Measurements from ENCODE around the gene IDI1. TPM values are rescaled to one million over a fixed set of nuclear protein-coding genes. Genes with fewer than 3 reads are reported as not detected.

The IDI1 gene
- total RNA-seq, 4 donors from 2014 or later, result 24.8 to 51.7 (median 37.7) TPM

- TF ChIP-seq, protein P1, sequence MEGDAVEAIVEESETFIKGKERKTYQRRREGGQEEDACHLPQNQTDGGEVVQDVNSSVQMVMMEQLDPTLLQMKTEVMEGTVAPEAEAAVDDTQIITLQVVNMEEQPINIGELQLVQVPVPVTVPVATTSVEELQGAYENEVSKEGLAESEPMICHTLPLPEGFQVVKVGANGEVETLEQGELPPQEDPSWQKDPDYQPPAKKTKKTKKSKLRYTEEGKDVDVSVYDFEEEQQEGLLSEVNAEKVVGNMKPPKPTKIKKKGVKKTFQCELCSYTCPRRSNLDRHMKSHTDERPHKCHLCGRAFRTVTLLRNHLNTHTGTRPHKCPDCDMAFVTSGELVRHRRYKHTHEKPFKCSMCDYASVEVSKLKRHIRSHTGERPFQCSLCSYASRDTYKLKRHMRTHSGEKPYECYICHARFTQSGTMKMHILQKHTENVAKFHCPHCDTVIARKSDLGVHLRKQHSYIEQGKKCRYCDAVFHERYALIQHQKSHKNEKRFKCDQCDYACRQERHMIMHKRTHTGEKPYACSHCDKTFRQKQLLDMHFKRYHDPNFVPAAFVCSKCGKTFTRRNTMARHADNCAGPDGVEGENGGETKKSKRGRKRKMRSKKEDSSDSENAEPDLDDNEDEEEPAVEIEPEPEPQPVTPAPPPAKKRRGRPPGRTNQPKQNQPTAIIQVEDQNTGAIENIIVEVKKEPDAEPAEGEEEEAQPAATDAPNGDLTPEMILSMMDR (IDR thresholded peaks at IDR 0.05), result no peak
- no peak for TF ChIP-seq POLR2A (IDR thresholded peaks at IDR 0.05)
- no peak for DNase-seq (ENCODE audit: low spot score in 2 of 2)
- intact Hi-C loops (cut with DNase I; ENCODE audit: low total_unique reads), result no loop called here
- H3K4me3 ChIP-seq (ENCODE audit: low read depth, poor library complexity, severe bottlenecking), result no peak overlapping the region
- WGBS, 2 donors, result 95% methylated on average over 9 of the region's 9 CpGs
These were observed 42.3 kb downstream of the IDI1 start for GRCh38 chr10:1006573-1006972.

DNA sequence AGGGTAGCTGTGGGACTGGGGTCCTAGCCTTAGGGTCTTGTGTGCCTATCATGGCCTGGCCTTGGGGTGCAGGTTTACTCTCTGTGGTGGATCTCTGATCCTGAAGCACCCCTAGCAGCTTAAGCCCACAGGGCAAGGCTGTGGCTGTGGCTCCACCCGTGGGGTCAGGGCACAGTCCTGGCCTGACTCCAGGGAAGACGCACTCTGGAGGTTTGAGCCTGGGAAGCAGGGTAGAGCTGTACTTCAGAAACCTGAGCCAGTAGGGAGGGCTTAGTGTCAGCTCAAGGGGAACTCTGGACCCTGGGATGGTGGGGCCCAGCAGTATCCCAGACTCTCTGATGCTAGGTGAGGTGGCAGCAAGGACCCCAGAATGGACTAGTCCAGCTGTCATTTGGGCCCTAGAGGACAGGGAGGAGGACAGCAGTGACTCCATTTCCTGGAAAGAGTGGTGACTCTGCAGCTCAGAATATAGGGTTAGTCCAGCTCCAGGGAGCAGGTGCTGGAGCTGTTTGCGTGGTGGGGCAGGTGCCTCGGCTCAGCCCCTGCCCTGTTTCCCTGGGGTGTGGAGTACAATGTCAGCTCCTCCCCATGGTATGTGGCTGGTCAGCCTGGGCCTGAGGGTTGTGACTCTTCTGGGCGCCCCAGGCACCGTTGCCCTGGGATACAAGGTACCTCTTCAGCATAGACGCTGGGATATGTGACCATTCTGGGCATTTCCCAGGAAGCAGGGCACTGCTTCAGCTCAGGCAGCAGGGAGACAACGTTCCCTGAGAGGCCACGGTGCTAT lies 44.8 kb downstream of the IDI1 start:
- 92 to 95% methylated on average over 9 of the region's 9 CpGs for WGBS, 2 donors
- intact Hi-C loops (cut with DNase I; ENCODE audit: low total_unique reads), result no loop called here
- DNase-seq (ENCODE audit: low spot score in 2 of 2), result no peak
- no peak for TF ChIP-seq POLR2A (IDR thresholded peaks at IDR 0.05)
- TF ChIP-seq, protein P1 (IDR thresholded peaks at IDR 0.05), result no peak
- H3K4me3 ChIP-seq (ENCODE audit: low read depth, poor library complexity, severe bottlenecking), result no peak overlapping the region

DNA sequence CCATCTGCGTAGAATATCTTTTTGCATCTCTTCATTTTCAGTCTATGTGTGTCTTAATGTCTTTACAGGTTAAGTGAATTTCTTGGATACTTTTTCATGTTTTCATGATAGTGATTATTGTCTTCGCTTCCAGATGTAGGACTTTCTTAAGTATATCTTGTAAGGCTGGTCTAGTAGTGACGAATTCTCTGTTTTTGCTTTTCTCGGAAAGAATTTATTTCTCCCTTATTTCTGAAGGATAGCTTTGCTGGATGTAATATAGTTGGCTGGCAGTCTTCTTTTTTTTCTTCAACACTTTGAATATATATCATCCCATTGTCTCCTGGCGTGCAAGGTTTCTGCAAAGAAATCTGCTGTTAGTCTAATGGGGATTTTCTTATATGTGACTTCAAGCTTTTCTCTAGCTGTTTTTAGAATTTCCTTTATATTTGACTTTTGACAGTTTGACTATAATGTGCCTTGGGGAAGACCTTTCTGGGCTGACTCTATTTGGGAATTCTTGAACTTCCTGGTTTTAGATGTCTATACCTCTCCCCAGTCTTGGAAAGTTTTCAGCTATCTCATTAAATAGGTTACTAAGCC lies 46.4 kb downstream of the IDI1 start:
- TF ChIP-seq POLR2A (IDR thresholded peaks at IDR 0.05), result no peak
- 96 to 99% methylated on average over 5 of the region's 5 CpGs for WGBS, 2 donors
- no peak for DNase-seq (ENCODE audit: low spot score in 2 of 2)
- no peak overlapping the region for H3K4me3 ChIP-seq (ENCODE audit: low read depth, poor library complexity, severe bottlenecking)
- intact Hi-C loops (cut with DNase I; ENCODE audit: low total_unique reads), result no loop called here

DNA sequence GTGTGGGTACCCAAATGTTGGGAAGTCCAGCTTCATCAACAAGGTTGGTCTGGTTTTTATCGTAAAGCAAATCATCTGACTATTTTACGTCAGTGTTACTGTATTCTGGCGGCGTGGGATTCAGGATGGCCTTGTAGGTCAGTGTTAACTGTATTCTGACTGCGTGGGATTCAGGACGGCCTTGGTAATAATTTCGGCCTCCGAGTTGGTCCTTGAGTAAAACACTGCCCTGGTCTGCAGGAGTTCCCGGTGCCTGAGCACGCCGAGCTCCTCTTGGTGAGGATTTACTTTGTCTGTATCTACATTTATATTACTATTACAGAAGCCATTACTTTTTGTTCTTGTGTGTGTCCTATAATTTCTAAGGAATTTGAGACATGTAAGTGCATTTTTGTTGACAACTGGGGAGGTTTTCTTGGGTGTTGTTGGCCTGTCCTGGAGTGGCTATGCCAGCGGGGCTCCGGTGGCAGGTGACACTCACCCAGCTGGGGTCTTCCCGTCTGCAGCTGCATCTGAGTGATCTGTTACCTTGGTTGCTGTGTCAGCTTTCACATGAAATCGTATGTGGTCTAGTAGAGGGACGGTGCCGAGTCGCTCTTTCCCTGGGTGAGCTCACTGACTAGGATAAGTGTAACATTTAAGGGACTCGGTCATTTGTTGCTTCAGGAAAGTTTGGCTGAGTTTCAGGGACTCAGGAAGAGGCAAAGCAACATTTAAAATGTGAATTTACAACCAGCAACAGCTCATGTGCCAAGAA lies 51.5 kb downstream of the IDI1 start:
- 86 to 87% methylated on average over 19 of the region's 19 CpGs for WGBS, 2 donors
- no peak overlapping the region for H3K4me3 ChIP-seq (ENCODE audit: low read depth, poor library complexity, severe bottlenecking)
- no peak for DNase-seq (ENCODE audit: low spot score in 2 of 2)
- TF ChIP-seq, protein P1 (IDR thresholded peaks at IDR 0.05), result no peak
- no peak for TF ChIP-seq POLR2A (IDR thresholded peaks at IDR 0.05)
- intact Hi-C loops (cut with DNase I; ENCODE audit: low total_unique reads), result no loop called here

DNA sequence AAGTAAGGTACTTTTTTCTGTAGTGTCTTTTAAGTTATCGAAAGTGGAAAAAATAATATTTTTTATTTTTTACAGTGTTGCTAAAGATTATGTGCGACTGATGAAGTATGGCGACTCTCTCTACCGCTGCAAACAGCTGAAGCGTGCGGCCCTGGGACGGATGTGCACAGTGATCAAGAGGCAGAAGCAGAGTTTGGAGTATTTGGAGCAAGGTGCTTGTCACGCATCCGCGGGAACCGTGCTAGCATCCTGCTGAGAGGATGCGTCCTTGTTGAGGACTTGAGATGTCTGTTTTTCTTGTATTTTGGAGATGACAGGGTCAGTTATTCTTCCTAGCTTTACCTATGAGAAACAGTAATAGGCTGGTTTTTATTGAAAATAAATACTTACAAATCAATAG lies 52.9 kb downstream of the IDI1 start:
- no peak for DNase-seq (ENCODE audit: low spot score in 2 of 2)
- whole genome bisulfite sequencing, 2 donors, result 96% methylated on average over 12 of the region's 12 CpGs
- intact Hi-C loops (cut with DNase I; ENCODE audit: low total_unique reads), result no loop called here
- no peak overlapping the region for H3K4me3 ChIP-seq (ENCODE audit: low read depth, poor library complexity, severe bottlenecking)
- no peak for TF ChIP-seq POLR2A (IDR thresholded peaks at IDR 0.05)
- TF ChIP-seq, protein P1 (IDR thresholded peaks at IDR 0.05), result no peak

DNA sequence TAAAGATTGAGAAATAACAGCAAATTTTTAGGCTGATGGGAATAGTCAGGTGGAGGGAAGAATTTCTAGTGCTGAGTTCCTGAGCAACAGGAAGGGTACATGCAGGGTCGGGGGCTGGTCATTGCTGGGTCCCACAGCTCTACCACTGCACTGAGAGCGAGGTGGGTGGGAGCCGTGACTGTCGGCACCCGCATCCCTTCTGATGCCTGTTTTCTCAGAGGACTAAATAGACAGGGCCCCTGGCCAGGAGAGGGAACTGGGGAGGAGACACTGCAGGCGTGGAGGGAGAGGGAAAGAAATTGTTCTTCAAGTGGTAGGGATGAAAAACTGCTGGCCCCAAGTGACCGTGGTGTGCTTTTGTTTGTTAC lies 53.4 kb downstream of the IDI1 start:
- WGBS, 2 donors, result 91 to 92% methylated on average over 7 of the region's 7 CpGs
- H3K4me3 ChIP-seq (ENCODE audit: low read depth, poor library complexity, severe bottlenecking), result no peak overlapping the region
- DNase-seq (ENCODE audit: low spot score in 2 of 2), result no peak
- intact Hi-C loops (cut with DNase I; ENCODE audit: low total_unique reads), result no loop called here
- TF ChIP-seq POLR2A (IDR thresholded peaks at IDR 0.05), result no peak
- TF ChIP-seq, protein P1 (IDR thresholded peaks at IDR 0.05), result no peak

All from lower leg skin (tissue), 4 donors.